GM12875 (cell line): ENCODE data around the gene SLC36A3.
"Not testable (repeated sequence)": the region's sequence is repeated elsewhere in the genome, so short reads cannot be mapped to it uniquely, and the experiment has no call there.

Source experiments
- H3K4me3 ChIP-seq: one replicate; pipeline ENCODE4 v1.5.1; 2011; ENCODE audit warnings: low read depth, low read length, control low read depth
- CTCF ChIP-seq: IDR thresholded peaks from 2 replicates; pipeline ENCODE4 v1.5.1; 2011; ENCODE audit warnings: low read depth, mild to moderate bottlenecking, control low read depth, inconsistent platforms, low read length, moderate library complexity, borderline replicate concordance; ENCODE audit not compliant: insufficient read depth

The SLC36A3 gene

GRCh38 chr5:151239237-151239861 is 64.2 kb downstream of the SLC36A3 start:
- TF ChIP-seq CTCF = peak; percentile 89
- H3K4me3 ChIP-seq = peak overlapping the region; percentile 28

- peak overlapping the region; percentile 28 for H3K4me3 ChIP-seq
- no peak for TF ChIP-seq CTCF
Observed at GRCh38 chr5:151238303-151238741, 65.2 kb downstream of the SLC36A3 start.

- H3K4me3 ChIP-seq = no peak overlapping the region
- TF ChIP-seq CTCF = no peak
Observed at GRCh38 chr5:151237685-151238084, 65.9 kb downstream of the SLC36A3 start.

GRCh38 chr5:151236888-151237287 is 66.7 kb downstream of the SLC36A3 start:
- no peak overlapping the region for H3K4me3 ChIP-seq
- TF ChIP-seq CTCF = no peak

GRCh38 chr5:151235239-151235571 is 68.4 kb downstream of the SLC36A3 start:
- H3K4me3 ChIP-seq = not testable (repeated sequence)

GRCh38 chr5:151234476-151235238 is 68.9 kb downstream of the SLC36A3 start:
- no peak overlapping the region for H3K4me3 ChIP-seq
- no peak for TF ChIP-seq CTCF

- H3K4me3 ChIP-seq = no peak overlapping the region
- no peak for TF ChIP-seq CTCF
Observed at GRCh38 chr5:151233616-151234085, 69.9 kb downstream of the SLC36A3 start.
